Vagina (tissue), 2 donors: Measurements from ENCODE around the gene CHN2.

ENCODE experiments used
- POLR2A ChIP-seq, 2 donors: fragments of 450-650 bp; IDR thresholded peaks; one replicate each; pipeline ENCODE4 v1.6.1; 2017; ENCODE audit warnings: antibody characterized with exemption in 2 of 2, mild to moderate bottlenecking in 2 of 2, moderate library complexity in 2 of 2
- POLR2AphosphoS5 ChIP-seq, 2 donors: sonication (generic); formaldehyde crosslinking; IDR thresholded peaks; one replicate each; pipeline ENCODE4 v1.9.0; 2017; ENCODE audit warnings: antibody characterized with exemption in 2 of 2, mild to moderate bottlenecking in 2 of 2, low read depth in 1 of 2; ENCODE audit not compliant: insufficient read depth in 1 of 2
- TF ChIP-seq, protein P1 (sequence below), 3 experiments: fragments of 450-650 bp in 2 of 3; fragments of 200-600 bp in 1 of 3; sonication (generic) in 1 of 3; IDR thresholded peaks; one replicate each; pipeline ENCODE4 v1.5.1; 2017 to 2019; ENCODE audit warnings: antibody characterized with exemption in 3 of 3, mild to moderate bottlenecking in 2 of 3, moderate library complexity in 2 of 3

DNA sequence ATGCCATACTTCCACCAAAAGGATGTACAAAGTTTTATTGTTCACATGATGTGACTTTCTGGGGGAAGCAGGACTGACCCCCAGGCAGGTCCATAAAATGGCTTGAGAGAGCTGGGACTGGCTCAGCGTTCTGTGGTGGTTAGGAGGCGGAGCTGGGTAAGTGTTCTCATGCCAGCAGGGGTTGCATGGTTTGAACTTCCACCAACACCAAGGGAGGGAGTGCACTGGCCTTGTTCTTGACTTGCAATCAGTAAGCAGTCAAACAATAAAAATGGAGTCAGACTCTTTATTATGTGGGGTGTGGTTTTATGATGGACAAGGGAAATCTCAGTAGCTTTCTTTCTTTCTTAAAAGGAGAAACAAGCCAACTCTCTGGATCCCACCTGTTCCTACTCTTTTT lies 273.6 kb downstream of the CHN2 start:
- TF ChIP-seq, protein P1, sequence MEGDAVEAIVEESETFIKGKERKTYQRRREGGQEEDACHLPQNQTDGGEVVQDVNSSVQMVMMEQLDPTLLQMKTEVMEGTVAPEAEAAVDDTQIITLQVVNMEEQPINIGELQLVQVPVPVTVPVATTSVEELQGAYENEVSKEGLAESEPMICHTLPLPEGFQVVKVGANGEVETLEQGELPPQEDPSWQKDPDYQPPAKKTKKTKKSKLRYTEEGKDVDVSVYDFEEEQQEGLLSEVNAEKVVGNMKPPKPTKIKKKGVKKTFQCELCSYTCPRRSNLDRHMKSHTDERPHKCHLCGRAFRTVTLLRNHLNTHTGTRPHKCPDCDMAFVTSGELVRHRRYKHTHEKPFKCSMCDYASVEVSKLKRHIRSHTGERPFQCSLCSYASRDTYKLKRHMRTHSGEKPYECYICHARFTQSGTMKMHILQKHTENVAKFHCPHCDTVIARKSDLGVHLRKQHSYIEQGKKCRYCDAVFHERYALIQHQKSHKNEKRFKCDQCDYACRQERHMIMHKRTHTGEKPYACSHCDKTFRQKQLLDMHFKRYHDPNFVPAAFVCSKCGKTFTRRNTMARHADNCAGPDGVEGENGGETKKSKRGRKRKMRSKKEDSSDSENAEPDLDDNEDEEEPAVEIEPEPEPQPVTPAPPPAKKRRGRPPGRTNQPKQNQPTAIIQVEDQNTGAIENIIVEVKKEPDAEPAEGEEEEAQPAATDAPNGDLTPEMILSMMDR (IDR thresholded peaks at IDR 0.05), result no peak
- TF ChIP-seq POLR2A (IDR thresholded peaks at IDR 0.05) (no peak), POLR2AphosphoS5 (IDR thresholded peaks at IDR 0.05; ENCODE audit: insufficient read depth in 1 of 2, low read depth in 1 of 2) (no peak)
